ENCODE data around the gene PPP1R16B.
"Not testable (repeated sequence)": the region's sequence is repeated elsewhere in the genome, so short reads cannot be mapped to it uniquely, and the experiment has no call there.

Gene PPP1R16B

GRCh38 chr20:38935285-38935684 is 129.8 kb downstream of the PPP1R16B start:
- DNase-seq (ENCODE audit: low read depth), result no peak

- DNase-seq (ENCODE audit: low read depth), result no peak
These were observed 130.5 kb downstream of the PPP1R16B start for GRCh38 chr20:38935967-38936407.

GRCh38 chr20:38937000-38937399 is 131.5 kb downstream of the PPP1R16B start:
- DNase-seq (ENCODE audit: low read depth), result no peak

GRCh38 chr20:38937978-38938473 is 132.5 kb downstream of the PPP1R16B start:
- no peak for DNase-seq (ENCODE audit: low read depth)

GRCh38 chr20:38939686-38940085 is 134.2 kb downstream of the PPP1R16B start:
- no peak for DNase-seq (ENCODE audit: low read depth)

GRCh38 chr20:38940644-38941043 is 135.1 kb downstream of the PPP1R16B start:
- DNase-seq (ENCODE audit: low read depth), result no peak

GRCh38 chr20:38941726-38942389 is 136.4 kb downstream of the PPP1R16B start:
- DNase-seq (ENCODE audit: low read depth), result no peak

- DNase-seq (ENCODE audit: low read depth), result no peak
These were observed 139.5 kb downstream of the PPP1R16B start for GRCh38 chr20:38945012-38945411.

- DNase-seq (ENCODE audit: low read depth), result no peak
These were observed 141.3 kb downstream of the PPP1R16B start for GRCh38 chr20:38946836-38947235.

- DNase-seq (ENCODE audit: low read depth), result no peak
These were observed 142.4 kb downstream of the PPP1R16B start for GRCh38 chr20:38947931-38948362.

GRCh38 chr20:38950254-38950653 is 144.8 kb downstream of the PPP1R16B start:
- no peak for DNase-seq (ENCODE audit: low read depth)

- DNase-seq (ENCODE audit: low read depth), result no peak
These were observed 146.1 kb downstream of the PPP1R16B start for GRCh38 chr20:38951611-38952010.

- no peak for DNase-seq (ENCODE audit: low read depth)
These were observed 146.7 kb downstream of the PPP1R16B start for GRCh38 chr20:38952153-38952552.

- DNase-seq (ENCODE audit: low read depth), result no peak
These were observed 148.3 kb downstream of the PPP1R16B start for GRCh38 chr20:38953630-38954340.

GRCh38 chr20:38957235-38957876 is 151.9 kb downstream of the PPP1R16B start:
- DNase-seq (ENCODE audit: low read depth), result no peak

GRCh38 chr20:38957915-38958485 is 152.5 kb downstream of the PPP1R16B start:
- no peak for DNase-seq (ENCODE audit: low read depth)

- DNase-seq (ENCODE audit: low read depth), result not testable (repeated sequence)
These were observed 154.7 kb downstream of the PPP1R16B start for GRCh38 chr20:38960187-38960687.

- DNase-seq (ENCODE audit: low read depth), result no peak
These were observed 156.1 kb downstream of the PPP1R16B start for GRCh38 chr20:38961530-38962043.

- peak; percentile 66 for DNase-seq (ENCODE audit: low read depth)
These were observed 156.8 kb downstream of the PPP1R16B start, which contains the start of gene DHX35 for GRCh38 chr20:38962044-38962927. Gene DHX35, plus strand, starts transcription at chr20:38962344. Its CDS starts 24 bp downstream, at chr20:38962368.

- DNase-seq (ENCODE audit: low read depth), result no peak
These were observed 157.5 kb downstream of the PPP1R16B start for GRCh38 chr20:38962928-38963401.

GRCh38 chr20:38963745-38964144 is 158.2 kb downstream of the PPP1R16B start:
- DNase-seq (ENCODE audit: low read depth), result no peak

Data from non-pigmented ciliary epithelial cell (primary cell).